Measurements from ENCODE around the gene DHX16. TPM values are rescaled to one million over a fixed set of nuclear protein-coding genes. Genes with fewer than 3 reads are reported as not detected.

DHX16 gene
- total and polyA plus RNA-seq, 7 donors: 26.6 to 70.3 (median 40.3) TPM

DNA sequence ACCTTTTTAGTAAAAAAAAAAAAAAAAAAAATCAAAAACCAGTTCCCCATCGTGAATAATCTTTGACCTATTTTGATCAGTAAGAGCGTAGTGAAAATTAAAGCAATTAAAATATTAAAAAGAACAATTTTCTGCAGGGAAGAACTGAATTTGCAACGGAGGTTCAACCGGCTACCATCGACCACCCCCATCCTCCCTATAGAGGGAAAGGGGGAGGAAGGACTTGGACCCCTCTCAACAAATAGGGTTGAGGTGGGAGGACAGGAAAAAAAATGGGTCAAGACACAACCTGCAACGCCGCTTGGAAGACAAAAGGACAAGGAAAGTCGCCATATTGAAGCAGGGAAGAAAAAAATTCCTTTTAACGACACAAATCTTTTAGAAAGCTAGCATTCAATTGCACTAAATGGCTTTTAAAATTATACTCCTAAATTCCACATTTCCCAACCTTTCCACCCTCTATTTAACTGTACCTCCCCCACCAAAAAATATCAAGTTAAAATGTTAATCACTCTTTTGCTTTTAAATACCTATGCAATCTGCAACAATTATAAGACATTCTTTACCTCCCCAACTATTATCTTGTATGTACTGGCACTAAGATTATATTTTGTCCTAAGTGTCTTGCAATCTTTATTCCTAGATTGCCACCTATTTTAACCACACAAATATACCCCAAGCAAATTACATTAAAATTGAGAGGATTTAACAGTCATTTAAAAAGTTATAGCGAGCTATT, 57.4 kb downstream of the DHX16 start:
- Histone ChIP-seq H3K4me3 (peak overlapping the region; percentile 84), H3K36me3 (ENCODE audit: insufficient read depth in 1 of 2, low read depth in 1 of 2) (peaks cover 0 to 29% of the 10 kb centered on the region in 2 donors), H3K4me1 (peaks cover 49% of the 10 kb centered on the region), H3K9me3 (no peaks in the 10 kb centered on the region), H3K27ac (peak overlapping the region; percentile 99), H3K27me3 (ENCODE audit: insufficient read depth in 3 of 3, low read length in 2 of 3) (no peaks in the 10 kb centered on the region)
- no peak for TF ChIP-seq CTCF (IDR thresholded peaks at IDR 0.05)
- WGBS, 3 donors: 0% methylated on average over 10 of the region's 10 CpGs
- ATAC-seq (peak in 2 of 4 donors; percentile 12 to 31), DNase-seq (no peak)
- intact Hi-C loops (cut with DNase I): loop anchor here in 1 of 2 donors (5.0 kb wide), 1 partner anchor 127 kb away; the partner anchor contains the start of genes FLOT1 and IER3

DNA sequence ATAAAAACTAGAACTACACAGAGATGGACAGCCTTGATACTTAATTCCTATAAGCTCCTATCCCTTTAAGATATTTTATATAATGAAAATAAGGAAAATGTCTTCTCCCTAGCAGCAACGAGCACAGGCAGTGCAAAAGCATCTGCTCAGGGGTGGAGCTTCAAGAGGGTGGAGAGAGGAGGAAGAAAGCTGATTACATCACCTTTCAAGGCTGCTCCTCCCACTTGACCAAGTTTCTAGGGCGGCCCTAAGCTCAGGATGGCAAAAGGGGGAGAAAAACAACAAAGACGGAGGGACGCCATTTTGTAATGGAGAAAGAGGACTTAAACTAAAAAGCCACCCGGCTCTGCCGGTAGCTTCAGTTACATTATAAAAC, 58.0 kb downstream of the DHX16 start:
- ATAC-seq (peak; percentile 71 to 73 (median 73)), DNase-seq (peak; percentile 77 to 85)
- Histone ChIP-seq H3K9me3 (no peaks in the 10 kb centered on the region), H3K27ac (peak overlapping the region; percentile 99), H3K4me1 (peaks cover 52% of the 10 kb centered on the region), H3K27me3 (ENCODE audit: insufficient read depth in 3 of 3, low read length in 2 of 3) (no peaks in the 10 kb centered on the region), H3K36me3 (ENCODE audit: insufficient read depth in 1 of 2, low read depth in 1 of 2) (peaks cover 0 to 23% of the 10 kb centered on the region in 2 donors), H3K4me3 (peak overlapping the region; percentile 84)
- intact Hi-C loops (cut with DNase I): loop anchor here (5.0 kb wide), 2 partner anchors 38 to 127 kb away; partner anchors contain the start of genes FLOT1 (in 1 of the 2) and IER3 (in 1 of the 2)
- WGBS, 3 donors: 0 to 2% (median 1%) methylated on average over 6 of the region's 6 CpGs
- TF ChIP-seq CTCF (IDR thresholded peaks at IDR 0.05): no peak

- Histone ChIP-seq H3K4me3 (peak overlapping the region; percentile 84), H3K27ac (peak overlapping the region; percentile 99), H3K4me1 (peaks cover 50% of the 10 kb centered on the region), H3K9me3 (no peaks in the 10 kb centered on the region), H3K36me3 (ENCODE audit: insufficient read depth in 1 of 2, low read depth in 1 of 2) (peaks cover 4 to 23% of the 10 kb centered on the region in 2 donors), H3K27me3 (ENCODE audit: insufficient read depth in 3 of 3, low read length in 2 of 3) (no peaks in the 10 kb centered on the region)
- WGBS, 3 donors: 12 to 14% (median 12%) methylated on average over 8 of the region's 8 CpGs
- ATAC-seq: no peak
- no peak for DNase-seq
- intact Hi-C loops (cut with DNase I): loop anchor here in 1 of 2 donors (5.0 kb wide), 1 partner anchor 37 kb away; no protein-coding TSS in a partner anchor
- TF ChIP-seq CTCF (IDR thresholded peaks at IDR 0.05): no peak
These were observed 58.6 kb downstream of the DHX16 start for GRCh38 chr6:30614044-30614842.

DNA sequence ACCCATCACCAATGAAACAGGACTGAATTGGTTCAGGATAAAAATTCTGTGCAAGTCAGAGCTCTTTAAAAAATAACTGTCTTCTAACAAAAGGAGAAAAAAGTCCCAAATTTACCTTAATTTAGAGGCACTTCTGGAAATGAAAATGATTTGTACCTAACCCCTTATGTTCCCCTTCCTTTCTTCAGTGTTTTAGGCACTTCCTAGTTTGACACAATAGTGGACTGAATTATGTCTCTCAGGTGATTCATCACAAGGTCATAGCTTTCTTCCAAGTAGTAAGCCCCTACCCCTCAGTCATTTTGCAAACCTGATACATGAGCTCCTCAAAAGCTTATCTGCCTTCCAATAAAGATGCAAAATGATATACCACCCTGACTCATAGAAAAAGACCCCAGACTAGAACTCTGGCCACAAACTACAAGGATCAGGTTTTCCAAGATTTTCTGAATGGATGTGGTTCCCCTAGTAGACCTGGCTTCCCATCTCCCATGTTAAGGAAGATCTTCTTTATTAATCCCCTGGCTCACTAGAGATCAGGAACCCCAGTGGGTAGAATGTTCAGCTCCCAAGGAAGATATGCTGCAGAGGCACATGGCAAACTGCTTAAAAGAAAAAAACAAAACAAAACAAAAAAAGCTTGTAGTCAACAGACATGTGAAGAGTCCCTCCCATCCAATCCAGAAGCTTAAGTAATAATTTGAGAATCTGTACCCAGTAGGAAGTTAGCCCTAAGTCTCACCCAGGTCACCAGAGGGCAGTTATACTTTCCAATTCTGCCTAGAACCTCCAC, 59.4 kb downstream of the DHX16 start:
- Histone ChIP-seq H3K27me3 (ENCODE audit: insufficient read depth in 3 of 3, low read length in 2 of 3) (no peaks in the 10 kb centered on the region), H3K27ac (peak overlapping the region; percentile 99), H3K4me1 (peaks cover 43% of the 10 kb centered on the region), H3K36me3 (ENCODE audit: insufficient read depth in 1 of 2, low read depth in 1 of 2) (peaks cover 4 to 27% of the 10 kb centered on the region in 2 donors), H3K9me3 (no peaks in the 10 kb centered on the region), H3K4me3 (peak overlapping the region; percentile 84)
- ATAC-seq: no peak
- intact Hi-C loops (cut with DNase I): loop anchor here in 1 of 2 donors (5.0 kb wide), 1 partner anchor 36 kb away; no protein-coding TSS in a partner anchor
- no peak for DNase-seq
- no peak for TF ChIP-seq CTCF (IDR thresholded peaks at IDR 0.05)

Measured in psoas muscle (tissue), 8 donors.